SK-N-SH (cell line): ENCODE data around the gene TMEM256. TPM values are rescaled to one million over a fixed set of nuclear protein-coding genes. Genes with fewer than 3 reads are reported as not detected.

ENCODE experiments used
- CTCF ChIA-PET: fragments of 300-600, 350-600 bp; formaldehyde crosslinking; extraction: SDS; loops from one replicate; lab custom pipeline; 2021; lab: Yijun Ruan, JAX
- POLR2A ChIA-PET: fragments of 350-600 bp; sonication (Branson Sonifier 250); formaldehyde crosslinking; extraction: SDS; loops from one replicate; lab custom pipeline; 2020; ENCODE audit warnings: antibody characterized with exemption, inconsistent platforms; lab: Yijun Ruan, JAX
- DNase-seq: peaks from one replicate; pipeline ENCODE4 v3.0.0; 2012
- H2AFZ ChIP-seq: fragments of 200-600 bp; sonication (generic); 2 replicates; pipeline ENCODE4 v1.8.1; 2016; ENCODE audit warnings: antibody characterized with exemption, mild to moderate bottlenecking, low read depth
- H3F3A ChIP-seq: fragments of 200-600 bp; sonication (generic); replicated peaks from 2 replicates; pipeline ENCODE3; 2016; ENCODE audit warnings: antibody characterized with exemption, mild to moderate bottlenecking; ENCODE audit not compliant: insufficient read depth
- H3K27ac ChIP-seq, 2 experiments: fragments of 200-500 bp in 1 of 2; fragments of 200-600 bp in 1 of 2; sonication (Bioruptor generic) in 1 of 2; sonication (generic), shearing (Covaris generic) in 1 of 2; 2 replicates each; pipeline versions ENCODE4 v1.5.1 to v1.6.1; 2014 to 2016; ENCODE audit warnings: low read depth in 2 of 2, inconsistent platforms in 1 of 2, low read length in 1 of 2, mild to moderate bottlenecking in 1 of 2, mixed read lengths in 1 of 2
- H3K27me3 ChIP-seq: fragments of 200-600 bp; sonication (generic), shearing (Covaris generic); 2 replicates; pipeline ENCODE4 v1.6.1; 2016; ENCODE audit warnings: mixed run types; ENCODE audit not compliant: insufficient read depth
- H3K36me3 ChIP-seq, 2 experiments: fragments of 200-500 bp in 1 of 2; fragments of 200-600 bp in 1 of 2; sonication (Bioruptor generic) in 1 of 2; sonication (generic) in 1 of 2; replicated peaks in 1 of 2; 2 replicates each; pipeline versions ENCODE3 to v1.5.1; 2014 to 2016; ENCODE audit warnings: low read length in 1 of 2, mild to moderate bottlenecking in 1 of 2; ENCODE audit not compliant: insufficient read depth in 2 of 2, control insufficient read depth in 1 of 2
- H3K4me1 ChIP-seq, 2 experiments: fragments of 200-500 bp in 1 of 2; fragments of 200-600 bp in 1 of 2; sonication (Bioruptor generic) in 1 of 2; sonication (generic), shearing (Covaris generic) in 1 of 2; 2 replicates each; pipeline versions ENCODE4 v1.5.1 to v1.6.1; 2014 to 2016; ENCODE audit warnings: low read depth in 1 of 2, low read length in 1 of 2, mixed run types in 1 of 2; ENCODE audit not compliant: insufficient read depth in 2 of 2, control insufficient read depth in 1 of 2
- H3K4me2 ChIP-seq: fragments of 200-600 bp; sonication (generic), shearing (Covaris generic); 2 replicates; pipeline ENCODE4 v1.6.1; 2017; ENCODE audit warnings: mixed run types
- H3K4me3 ChIP-seq, 2 experiments: fragments of 200-500 bp in 1 of 2; fragments of 200-600 bp in 1 of 2; sonication (Bioruptor generic) in 1 of 2; sonication (generic), shearing (Covaris generic) in 1 of 2; 2 replicates each; pipeline versions ENCODE4 v1.5.1 to v1.8.1; 2014 to 2016; ENCODE audit warnings: low read depth in 2 of 2, inconsistent platforms in 1 of 2, low read length in 1 of 2, mild to moderate bottlenecking in 1 of 2, mixed read lengths in 1 of 2, moderate library complexity in 1 of 2
- H3K79me2 ChIP-seq: fragments of 200-600 bp; sonication (generic); 2 replicates; pipeline ENCODE4 v1.8.1; 2017; ENCODE audit warnings: mild to moderate bottlenecking; ENCODE audit not compliant: insufficient read depth
- H3K9ac ChIP-seq: fragments of 200-600 bp; sonication (generic); 2 replicates; pipeline ENCODE4 v1.6.1; 2017; ENCODE audit warnings: mixed run types
- H3K9me2 ChIP-seq: fragments of 200-600 bp; sonication (generic); 2 replicates; pipeline ENCODE4 v1.6.1; 2017; ENCODE audit warnings: mixed run types
- H3K9me3 ChIP-seq: fragments of 200-600 bp; sonication (generic); 2 replicates; pipeline ENCODE4 v1.6.1; 2017; ENCODE audit warnings: mixed run types, mild to moderate bottlenecking, moderate library complexity
- H4K20me1 ChIP-seq: fragments of 200-600 bp; sonication (generic); 2 replicates; pipeline ENCODE4 v1.6.1; 2017; ENCODE audit warnings: mild to moderate bottlenecking, mixed run types; ENCODE audit not compliant: insufficient read depth
- ELF1 ChIP-seq: IDR thresholded peaks from 2 replicates; pipeline ENCODE4 v1.4.0; 2012
- FOXM1 ChIP-seq: IDR thresholded peaks from 2 replicates; pipeline ENCODE4 v1.4.0; 2012; ENCODE audit warnings: low read depth, mild to moderate bottlenecking
- IRF3 ChIP-seq: fragments of 150-350 bp; IDR thresholded peaks from 2 replicates; pipeline ENCODE4 v1.6.1; 2016; ENCODE audit warnings: mild to moderate bottlenecking, low read depth, low read length
- MEF2A ChIP-seq: IDR thresholded peaks from 2 replicates; pipeline ENCODE4 v1.4.0; 2012; ENCODE audit warnings: low read depth, borderline replicate concordance
- NRF1 ChIP-seq: IDR thresholded peaks from 2 replicates; pipeline ENCODE4 v1.6.1; 2012; ENCODE audit warnings: low read depth, mild to moderate bottlenecking, low read length
- PBX3 ChIP-seq: IDR thresholded peaks from 2 replicates; pipeline ENCODE4; 2012
- RCOR1 ChIP-seq: fragments of 150-350 bp; IDR thresholded peaks from 2 replicates; pipeline ENCODE4 v1.6.1; 2017; ENCODE audit warnings: antibody characterized with exemption, low read length
- REST ChIP-seq: IDR thresholded peaks from 2 replicates; pipeline ENCODE4 v1.6.1; 2012; ENCODE audit warnings: mild to moderate bottlenecking, low read depth, low read length, moderate library complexity
- RFX5 ChIP-seq: IDR thresholded peaks from 2 replicates; pipeline ENCODE4 v1.6.1; 2012; ENCODE audit warnings: mild to moderate bottlenecking, improper control_type of control experiment, low read length
- SMC3 ChIP-seq: IDR thresholded peaks from 2 replicates; pipeline ENCODE4 v1.6.1; 2012; ENCODE audit warnings: low read depth, low read length, improper control_type of control experiment
- USF2 ChIP-seq: fragments of 150-350 bp; IDR thresholded peaks from 2 replicates; pipeline ENCODE4 v1.6.1; 2017; ENCODE audit warnings: antibody characterized with exemption, low read length, low read depth, borderline replicate concordance
- YY1 ChIP-seq: IDR thresholded peaks from 2 replicates; pipeline ENCODE4 v1.4.0; 2012; ENCODE audit warnings: low read depth, mild to moderate bottlenecking
- WGBS: methylation state at CpG from one replicate; pipeline ENCODE4 v1.1.6; 2017; ENCODE audit warnings: low lambda C conversion rate; 5-methylcytosine and 5-hydroxymethylcytosine counted together
- polyA plus RNA-seq, 3 experiments: library from polyadenylated mRNA; depleted of rRNA; stranded (reverse); fragments of >200 nt; gene quantifications; 2 replicates each; pipeline ENCODE4 v1.2.3, GENCODE V29; 2012

The TMEM256 gene
- polyA plus RNA-seq, 1 of the 3 experiments (the other 2 are of a cell fraction) = 213 TPM

GRCh38 chr17:7413346-7413985, 9.6 kb upstream of the TMEM256 start:
- no peak overlapping the region for H3K4me2 ChIP-seq
- DNase-seq = no peak
- no peaks in the 10 kb centered on the region for H3K27me3 ChIP-seq
- no peaks in the 10 kb centered on the region for H3K9me2 ChIP-seq
- H3K27ac ChIP-seq = no peak overlapping the region
- no peaks in the 10 kb centered on the region for H3K79me2 ChIP-seq
- no peaks in the 10 kb centered on the region for H3K4me1 ChIP-seq
- TF ChIP-seq ELF1 = no peak
- no peaks in the 10 kb centered on the region for H3K9me3 ChIP-seq
- H3K4me3 ChIP-seq = no peak overlapping the region
- H3K9ac ChIP-seq = no peak overlapping the region
- H3K36me3 ChIP-seq = peaks cover 8 to 66% of the 10 kb centered on the region in 2 experiments
- WGBS = 100% methylated on average over 2 of the region's 6 CpGs
- H4K20me1 ChIP-seq = no peaks in the 10 kb centered on the region
- H2AFZ ChIP-seq = no peak overlapping the region
- POLR2A ChIA-PET = no interaction called here
- CTCF ChIA-PET = interaction anchor here (1.1 to 2.8 kb wide), 2 partner anchors 23 to 117 kb away, joined by 3 to 8 read pairs; no protein-coding TSS in a partner anchor
- H3F3A ChIP-seq = no peaks in the 10 kb centered on the region

- Histone ChIP-seq H3K9me3 (no peaks in the 10 kb centered on the region), H3K4me1 (peaks cover 0 to 11% of the 10 kb centered on the region in 2 experiments; a peak in 1 of 4 replicates), H3K9ac (no peak overlapping the region), H3K79me2 (peaks cover 11% of the 10 kb centered on the region), H3K4me2 (no peak overlapping the region), H3K9me2 (no peaks in the 10 kb centered on the region), H3K27me3 (no peaks in the 10 kb centered on the region), H3F3A (no peaks in the 10 kb centered on the region), H2AFZ (no peak overlapping the region), H4K20me1 (peaks cover 7% of the 10 kb centered on the region; the same call in 1 of the 2 replicates), H3K36me3 (peaks cover 8 to 57% of the 10 kb centered on the region in 2 experiments), H3K27ac (no peak overlapping the region), H3K4me3 (no peak overlapping the region)
- no peak for TF ChIP-seq RFX5
- TF ChIP-seq ELF1 = no peak
- TF ChIP-seq RCOR1 = no peak
- TF ChIP-seq MEF2A = no peak
- TF ChIP-seq NRF1 = no peak
- TF ChIP-seq USF2 = no peak
- TF ChIP-seq REST = no peak
- no peak for TF ChIP-seq YY1
- no peak for TF ChIP-seq SMC3
- no peak for TF ChIP-seq FOXM1
- TF ChIP-seq PBX3 = no peak
- no peak for TF ChIP-seq IRF3
- ChIA-PET CTCF (interaction anchor here (2.8 kb wide), 1 partner anchor 25 kb away, joined by 8 read pairs; no protein-coding TSS in a partner anchor), POLR2A (no interaction called here)
- DNase-seq = no peak
- 92% methylated on average over 2 of the region's 8 CpGs for WGBS
Measured at GRCh38 chr17:7411427-7411750, 7.5 kb upstream of the TMEM256 start.
